HEK293 (cell line): ENCODE data around the gene NRIP2.
A peak's percentile ranks its signal among the peaks of the same experiment; 100 is the strongest.

Source experiments
- BCL11B ChIP-seq: fragments of 450-650 bp; formaldehyde crosslinking; IDR thresholded peaks from 2 replicates; pipeline ENCODE4 v1.5.1; 2016; ENCODE audit warnings: low read depth, missing biosample characterization, missing genetic modification characterization
- EGR2 ChIP-seq: fragments of 450-650 bp; formaldehyde crosslinking; IDR thresholded peaks from 2 replicates; pipeline ENCODE4 v1.5.1; 2016; ENCODE audit warnings: low read depth, missing biosample characterization, missing genetic modification characterization
- KLF16 ChIP-seq: fragments of 450-650 bp; formaldehyde crosslinking; IDR thresholded peaks from 2 replicates; pipeline ENCODE4 v1.5.1; 2017; ENCODE audit warnings: missing biosample characterization, missing genetic modification characterization
- MZF1 ChIP-seq: fragments of 450-650 bp; formaldehyde crosslinking; IDR thresholded peaks from 2 replicates; pipeline ENCODE4 v1.5.1; 2017; ENCODE audit warnings: missing biosample characterization, missing genetic modification characterization, borderline replicate concordance
- PRDM1 ChIP-seq: fragments of 450-650 bp; formaldehyde crosslinking; IDR thresholded peaks from 2 replicates; pipeline ENCODE4; 2016; ENCODE audit warnings: missing biosample characterization, missing genetic modification characterization
- PRDM10 ChIP-seq: fragments of 450-650 bp; formaldehyde crosslinking; IDR thresholded peaks from 2 replicates; pipeline ENCODE4 v1.5.1; 2016; ENCODE audit warnings: missing biosample characterization, missing genetic modification characterization
- PRDM4 ChIP-seq: fragments of 450-650 bp; formaldehyde crosslinking; IDR thresholded peaks from 2 replicates; pipeline ENCODE4 v1.5.1; 2017; ENCODE audit warnings: missing biosample characterization, missing genetic modification characterization
- SETDB1 ChIP-seq: IDR thresholded peaks from one replicate; pipeline ENCODE4 v1.6.1; 2017; ENCODE audit warnings: mild to moderate bottlenecking, low read length, moderate library complexity, mixed read lengths; ENCODE audit not compliant: insufficient read length
- SP7 ChIP-seq: fragments of 450-650 bp; formaldehyde crosslinking; IDR thresholded peaks from 2 replicates; pipeline ENCODE4 v1.5.1; 2016; ENCODE audit warnings: missing biosample characterization, missing genetic modification characterization
- ZBTB20 ChIP-seq: fragments of 450-650 bp; formaldehyde crosslinking; IDR thresholded peaks from 2 replicates; pipeline ENCODE4 v1.5.1; 2016; ENCODE audit warnings: missing biosample characterization, missing genetic modification characterization
- ZFP69B ChIP-seq: fragments of 450-650 bp; formaldehyde crosslinking; IDR thresholded peaks from 2 replicates; pipeline ENCODE4 v1.5.1; 2016; ENCODE audit warnings: missing biosample characterization, missing genetic modification characterization
- ZNF155 ChIP-seq: fragments of 450-650 bp; formaldehyde crosslinking; IDR thresholded peaks from 2 replicates; pipeline ENCODE4 v1.5.1; 2016; ENCODE audit warnings: missing biosample characterization, missing genetic modification characterization
- ZNF169 ChIP-seq: fragments of 450-650 bp; formaldehyde crosslinking; IDR thresholded peaks from 2 replicates; pipeline ENCODE4 v1.5.1; 2016; ENCODE audit warnings: missing biosample characterization, missing genetic modification characterization
- ZNF18 ChIP-seq: fragments of 450-650 bp; formaldehyde crosslinking; IDR thresholded peaks from 2 replicates; pipeline ENCODE4 v1.5.1; 2016; ENCODE audit warnings: missing biosample characterization, missing genetic modification characterization
- ZNF184 ChIP-seq: fragments of 450-650 bp; IDR thresholded peaks from 2 replicates; pipeline ENCODE4 v1.5.1; 2018; ENCODE audit warnings: missing biosample characterization, mild to moderate bottlenecking, missing genetic modification characterization
- ZNF211 ChIP-seq: fragments of 450-650 bp; formaldehyde crosslinking; IDR thresholded peaks from 2 replicates; pipeline ENCODE4 v1.5.1; 2016; ENCODE audit warnings: low read depth, missing biosample characterization, missing genetic modification characterization
- ZNF24 ChIP-seq: fragments of 450-650 bp; formaldehyde crosslinking; IDR thresholded peaks from 2 replicates; pipeline ENCODE4 v1.5.1; 2016; ENCODE audit warnings: missing biosample characterization, missing genetic modification characterization
- ZNF266 ChIP-seq: fragments of 450-650 bp; formaldehyde crosslinking; IDR thresholded peaks from 2 replicates; pipeline ENCODE4 v1.5.1; 2016; ENCODE audit warnings: missing biosample characterization, missing genetic modification characterization, low read depth
- ZNF274 ChIP-seq, 2 experiments: fragments of 200-500 bp in 1 of 2; fragments of 450-650 bp in 1 of 2; sonication (Bioruptor generic) in 1 of 2; formaldehyde crosslinking in 1 of 2; IDR thresholded peaks; 2 replicates each; pipeline versions ENCODE4 v1.5.1 to v1.6.1; 2014 to 2016; ENCODE audit warnings: borderline replicate concordance in 1 of 2, inconsistent platforms in 1 of 2, low read length in 1 of 2, missing biosample characterization in 1 of 2, missing genetic modification characterization in 1 of 2
- ZNF311 ChIP-seq: fragments of 450-650 bp; formaldehyde crosslinking; IDR thresholded peaks from 2 replicates; pipeline ENCODE4 v1.5.1; 2017; ENCODE audit warnings: missing biosample characterization, missing genetic modification characterization, borderline replicate concordance
- ZNF362 ChIP-seq: fragments of 450-650 bp; formaldehyde crosslinking; IDR thresholded peaks from 2 replicates; pipeline ENCODE4 v1.5.1; 2016; ENCODE audit warnings: missing biosample characterization, missing genetic modification characterization
- ZNF514 ChIP-seq: fragments of 450-650 bp; formaldehyde crosslinking; IDR thresholded peaks from 2 replicates; pipeline ENCODE4 v1.5.1; 2016; ENCODE audit warnings: missing biosample characterization, missing genetic modification characterization
- ZNF548 ChIP-seq: fragments of 450-650 bp; formaldehyde crosslinking; IDR thresholded peaks from 2 replicates; pipeline ENCODE4 v1.5.1; 2016; ENCODE audit warnings: missing biosample characterization, missing genetic modification characterization
- ZNF571 ChIP-seq: fragments of 450-650 bp; formaldehyde crosslinking; IDR thresholded peaks from 2 replicates; pipeline ENCODE4 v1.5.0; 2017; ENCODE audit warnings: missing biosample characterization, missing genetic modification characterization
- ZNF596 ChIP-seq: fragments of 450-650 bp; IDR thresholded peaks from 2 replicates; pipeline ENCODE4 v1.5.0; 2018; ENCODE audit warnings: missing biosample characterization, mild to moderate bottlenecking, missing genetic modification characterization, moderate library complexity
- ZNF624 ChIP-seq: fragments of 450-650 bp; formaldehyde crosslinking; IDR thresholded peaks from 2 replicates; pipeline ENCODE4 v1.5.1; 2017; ENCODE audit warnings: missing biosample characterization, missing genetic modification characterization
- ZNF645 ChIP-seq: fragments of 450-650 bp; formaldehyde crosslinking; IDR thresholded peaks from 2 replicates; pipeline ENCODE4; 2016; ENCODE audit warnings: missing biosample characterization, missing genetic modification characterization
- ZNF692 ChIP-seq: fragments of 450-650 bp; formaldehyde crosslinking; IDR thresholded peaks from 2 replicates; pipeline ENCODE4 v1.5.1; 2016; ENCODE audit warnings: missing biosample characterization, missing genetic modification characterization
- ZNF843 ChIP-seq: fragments of 450-650 bp; formaldehyde crosslinking; IDR thresholded peaks from 2 replicates; pipeline ENCODE4 v1.5.1; 2016; ENCODE audit warnings: missing biosample characterization, missing genetic modification characterization

The NRIP2 gene

GRCh38 chr12:2794736-2795289, 40.0 kb downstream of the NRIP2 start, which contains the start of gene FKBP4 (continued):
- no peak for TF ChIP-seq SETDB1
- no peak for TF ChIP-seq ZNF24 (tag by site-specific recombination)
- no peak for TF ChIP-seq ZNF514 (tag by site-specific recombination)
- no peak for TF ChIP-seq ZNF311 (tag by site-specific recombination)
- TF ChIP-seq ZNF169 (tag by site-specific recombination), result no peak
- TF ChIP-seq ZNF362 (tag by site-specific recombination), result no peak
- TF ChIP-seq ZNF596 (tag by site-specific recombination), result no peak
- TF ChIP-seq ZFP69B (tag by site-specific recombination), result no peak
- TF ChIP-seq PRDM10 (tag by site-specific recombination), result peak; percentile 81
- no peak for TF ChIP-seq ZNF155 (tag by site-specific recombination)
- no peak for TF ChIP-seq ZNF274 (IDR thresholded peaks at IDR 0.05; ENCODE audit: low read length)
- TF ChIP-seq ZNF274 (tag by site-specific recombination; IDR thresholded peaks at IDR 0.05; ENCODE audit: borderline replicate concordance), result no peak
- 0 out of 2 replicates have a peak, but pooled peaks have one; percentile 37 for TF ChIP-seq SP7 (tag by site-specific recombination)
- 0 out of 2 replicates have a peak, but pooled peaks have one; percentile 19 for TF ChIP-seq ZNF184 (tag by site-specific recombination)
- peak; percentile 53; the same call in 1 of the 2 replicates for TF ChIP-seq ZBTB20 (tag by site-specific recombination)
- no peak for TF ChIP-seq ZNF645 (tag by site-specific recombination)
- TF ChIP-seq PRDM1 (tag by site-specific recombination), result no peak
- no peak for TF ChIP-seq ZNF571 (tag by site-specific recombination)
- no peak for TF ChIP-seq MZF1 (tag by site-specific recombination)
- TF ChIP-seq KLF16 (tag by site-specific recombination), result peak; percentile 86
- TF ChIP-seq EGR2 (tag by site-specific recombination), result no peak
- no peak for TF ChIP-seq ZNF548 (tag by site-specific recombination)
- TF ChIP-seq ZNF692 (tag by site-specific recombination), result peak; percentile 61
- TF ChIP-seq PRDM4, result no peak
- no peak for TF ChIP-seq ZNF843
- no peak for TF ChIP-seq ZNF624 (tag by site-specific recombination)
- no peak for TF ChIP-seq ZNF211
- no peak for TF ChIP-seq ZNF266 (tag by site-specific recombination)
- TF ChIP-seq BCL11B (tag by site-specific recombination), result no peak
- TF ChIP-seq ZNF18 (tag by site-specific recombination), result no peak
